B cell (primary cell): ENCODE data around the gene PELI1.

ENCODE experiments used
- EZH2 ChIP-seq: IDR thresholded peaks from 2 replicates; pipeline ENCODE4 v1.6.1; 2012; ENCODE audit warnings: borderline replicate concordance, low read depth, mild to moderate bottlenecking, moderate library complexity, low read length; ENCODE audit not compliant: insufficient read depth, poor library complexity, severe bottlenecking
- TF ChIP-seq, protein P1 (sequence below): fragments of 200-600 bp; IDR thresholded peaks from one replicate; pipeline ENCODE4 v1.8.0; 2022; ENCODE audit warnings: antibody characterized with exemption, mild to moderate bottlenecking

DNA sequence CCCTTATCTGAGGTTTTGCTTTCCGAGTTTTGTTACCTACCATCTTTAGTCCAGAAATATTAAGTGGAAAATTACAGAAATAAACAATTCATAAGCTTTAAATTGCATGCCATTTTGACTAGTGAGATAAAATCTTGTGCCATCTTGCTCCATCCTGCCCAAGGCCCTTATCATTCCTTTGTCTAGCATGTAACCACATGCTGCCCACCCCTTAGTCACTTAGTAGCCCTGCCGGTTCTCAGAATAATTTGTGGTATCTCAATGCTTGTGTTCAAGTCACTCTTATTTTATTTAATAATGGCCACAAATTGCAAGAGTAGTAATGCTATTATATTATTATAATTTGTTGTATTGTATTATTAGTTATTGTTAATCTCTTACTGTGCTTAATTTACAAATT lies 88.2 kb downstream of the PELI1 start:
- TF ChIP-seq, protein P1, sequence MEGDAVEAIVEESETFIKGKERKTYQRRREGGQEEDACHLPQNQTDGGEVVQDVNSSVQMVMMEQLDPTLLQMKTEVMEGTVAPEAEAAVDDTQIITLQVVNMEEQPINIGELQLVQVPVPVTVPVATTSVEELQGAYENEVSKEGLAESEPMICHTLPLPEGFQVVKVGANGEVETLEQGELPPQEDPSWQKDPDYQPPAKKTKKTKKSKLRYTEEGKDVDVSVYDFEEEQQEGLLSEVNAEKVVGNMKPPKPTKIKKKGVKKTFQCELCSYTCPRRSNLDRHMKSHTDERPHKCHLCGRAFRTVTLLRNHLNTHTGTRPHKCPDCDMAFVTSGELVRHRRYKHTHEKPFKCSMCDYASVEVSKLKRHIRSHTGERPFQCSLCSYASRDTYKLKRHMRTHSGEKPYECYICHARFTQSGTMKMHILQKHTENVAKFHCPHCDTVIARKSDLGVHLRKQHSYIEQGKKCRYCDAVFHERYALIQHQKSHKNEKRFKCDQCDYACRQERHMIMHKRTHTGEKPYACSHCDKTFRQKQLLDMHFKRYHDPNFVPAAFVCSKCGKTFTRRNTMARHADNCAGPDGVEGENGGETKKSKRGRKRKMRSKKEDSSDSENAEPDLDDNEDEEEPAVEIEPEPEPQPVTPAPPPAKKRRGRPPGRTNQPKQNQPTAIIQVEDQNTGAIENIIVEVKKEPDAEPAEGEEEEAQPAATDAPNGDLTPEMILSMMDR: no peak
- no peak for TF ChIP-seq EZH2
